Astrocyte of the spinal cord (primary cell): ENCODE results near the gene PLEKHA5.
A peak's percentile ranks its signal among the peaks of the same experiment; 100 is the strongest.
"Not testable (repeated sequence)": the region's sequence is repeated elsewhere in the genome, so short reads cannot be mapped to it uniquely, and the experiment has no call there.

ENCODE experiments used
- DNase-seq: peaks from one replicate; pipeline ENCODE4 v3.0.0; 2011; ENCODE audit warnings: low read depth, low spot score
- H3K4me3 ChIP-seq: 2 replicates; pipeline ENCODE4 v1.5.1; 2011; ENCODE audit warnings: low read depth, mild to moderate bottlenecking, low read length, moderate library complexity
- CTCF ChIP-seq: IDR thresholded peaks from 2 replicates; pipeline ENCODE4 v1.5.1; 2012; ENCODE audit warnings: low read depth, mild to moderate bottlenecking, low read length, inconsistent platforms
- in situ Hi-C: cut with HindIII; loops from 2 replicates; pipeline ENCODE4 v1.10.0; 2017; ENCODE audit warnings: low sequenced_read_pairs

Gene PLEKHA5

GRCh38 chr12:19312637-19313036, 183.1 kb downstream of the PLEKHA5 start:
- in situ Hi-C loops, result no loop called here
- no peak for DNase-seq
- H3K4me3 ChIP-seq, result no peak overlapping the region
- TF ChIP-seq CTCF, result no peak

- DNase-seq, result peak; percentile 26
These were observed 186.9 kb downstream of the PLEKHA5 start for GRCh38 chr12:19316425-19316824.

GRCh38 chr12:19322376-19322775, 192.8 kb downstream of the PLEKHA5 start:
- H3K4me3 ChIP-seq, result no peak overlapping the region
- in situ Hi-C loops, result no loop called here
- TF ChIP-seq CTCF, result no peak
- no peak for DNase-seq

More at GRCh38 chr12:19316425-19316824, 186.9 kb downstream of the PLEKHA5 start:
- TF ChIP-seq CTCF, result no peak
- in situ Hi-C loops, result no loop called here
- H3K4me3 ChIP-seq, result no peak overlapping the region

DNA sequence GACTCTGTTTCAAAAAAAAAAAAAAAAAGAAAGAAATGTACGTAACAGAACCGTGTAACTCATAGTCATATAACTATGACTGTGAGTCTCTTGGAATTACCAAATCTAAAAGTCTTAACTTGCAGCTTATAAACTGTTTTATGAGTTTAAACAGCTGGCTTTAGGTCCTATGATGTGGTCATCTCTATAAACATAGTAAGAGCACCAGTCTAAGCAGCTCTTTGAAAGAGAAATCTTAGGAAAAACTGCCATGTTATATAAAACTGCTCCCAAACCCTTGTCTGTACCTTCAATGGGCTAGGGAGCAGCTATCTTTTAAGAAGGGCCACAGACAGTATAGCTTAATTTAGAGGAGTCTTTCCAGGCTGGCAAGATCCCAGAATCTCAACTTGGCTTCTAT, 194.3 kb downstream of the PLEKHA5 start:
- DNase-seq, result no peak
- in situ Hi-C loops, result no loop called here
- no peak for TF ChIP-seq CTCF
- H3K4me3 ChIP-seq, result no peak overlapping the region

DNA sequence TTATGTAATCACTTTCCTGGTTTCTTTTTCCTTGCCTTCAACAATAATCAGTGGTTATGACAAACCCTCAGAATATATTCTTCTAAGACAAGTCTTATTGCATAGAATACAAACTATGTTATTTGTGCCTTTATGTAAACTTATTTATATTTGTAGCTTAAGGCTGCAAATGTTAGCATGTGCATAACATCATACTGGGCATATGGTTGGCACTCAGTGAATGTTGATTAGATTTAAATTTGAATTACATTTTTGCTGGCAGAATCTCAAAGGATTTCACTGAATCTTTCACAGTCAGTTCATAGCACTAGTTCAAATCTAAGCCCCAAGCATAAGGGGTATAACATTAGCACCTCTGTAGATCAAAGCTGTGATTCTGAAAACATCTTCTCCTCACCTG, 196.6 kb downstream of the PLEKHA5 start:
- no peak overlapping the region for H3K4me3 ChIP-seq
- no peak for TF ChIP-seq CTCF
- DNase-seq, result no peak
- in situ Hi-C loops, result no loop called here

DNA sequence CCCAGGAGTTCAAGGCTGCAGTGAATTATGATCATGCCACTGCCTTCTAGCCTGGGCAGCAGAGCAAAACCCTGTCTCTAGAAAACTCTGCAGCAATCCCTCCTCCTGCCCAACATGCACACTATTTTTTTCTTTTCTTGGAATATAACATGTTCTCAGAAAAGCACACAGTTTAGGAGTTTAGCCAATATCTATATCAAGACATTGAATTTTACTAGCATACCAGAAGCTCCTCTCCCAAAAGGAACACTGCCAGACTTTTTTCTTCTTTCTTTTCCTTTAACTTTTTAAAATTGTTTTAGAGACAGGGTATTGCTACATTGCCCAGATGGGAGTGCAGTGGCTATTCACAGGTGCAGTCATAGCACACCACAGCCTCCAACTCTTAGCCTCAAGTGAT, 202.7 kb downstream of the PLEKHA5 start:
- no peak overlapping the region for H3K4me3 ChIP-seq
- in situ Hi-C loops, result no loop called here
- DNase-seq, result no peak
- no peak for TF ChIP-seq CTCF

GRCh38 chr12:19338405-19338804, 208.9 kb downstream of the PLEKHA5 start:
- in situ Hi-C loops, result no loop called here
- H3K4me3 ChIP-seq, result no peak overlapping the region
- TF ChIP-seq CTCF, result no peak

GRCh38 chr12:19350850-19351249, 221.3 kb downstream of the PLEKHA5 start:
- H3K4me3 ChIP-seq, DNase-seq, in situ Hi-C loops: not testable (repeated sequence)

More at GRCh38 chr12:19338405-19338804, 208.9 kb downstream of the PLEKHA5 start:
- peak; percentile 6 for DNase-seq
